Lower lobe of right lung (tissue), 2 donors: Measurements from ENCODE around the gene UGT3A2. TPM values are rescaled to one million over a fixed set of nuclear protein-coding genes. Genes with fewer than 3 reads are reported as not detected.

ENCODE experiments used
- ATAC-seq, 2 donors: fragments of 200-7000 bp; cut with Tn5 transposase; one replicate each; pipeline ENCODE4 v1.9.1; 2020 to 2022; ENCODE audit warnings: mild to moderate bottlenecking in 2 of 2, moderate library complexity in 2 of 2
- DNase-seq: peaks from one replicate; pipeline ENCODE4 v3.0.0-alpha.2; 2020
- H3K27ac ChIP-seq: fragments of 200-600 bp; one replicate; pipeline ENCODE4 v1.8.0; 2022
- H3K27me3 ChIP-seq: fragments of 200-600 bp; one replicate; pipeline ENCODE4 v1.8.0; 2022; ENCODE audit warnings: low read depth
- H3K36me3 ChIP-seq: fragments of 200-600 bp; one replicate; pipeline ENCODE4 v1.8.0; 2022; ENCODE audit warnings: mild to moderate bottlenecking
- H3K4me1 ChIP-seq: fragments of 200-600 bp; one replicate; pipeline ENCODE4 v1.8.0; 2022
- H3K4me3 ChIP-seq: fragments of 200-600 bp; one replicate; pipeline ENCODE4 v1.8.0; 2022; ENCODE audit warnings: mild to moderate bottlenecking
- H3K9me3 ChIP-seq: fragments of 200-600 bp; one replicate; pipeline ENCODE4 v1.8.0; 2022
- intact Hi-C: fragments of 100-400 bp; cut with DNase I; formaldehyde crosslinking; loops from one replicate; pipeline ENCODE4 v1.11.0; 2022
- total RNA-seq: library from RNA; stranded (reverse); fragmentation: NEBNext Ultra II Directional; extraction: Animal tissue kit (Norgen Biotek cat#: 25700); gene quantifications from one replicate; pipeline ENCODE4 v1.2.1, GENCODE V29; 2021
- TF ChIP-seq, protein P1 (sequence below): fragments of 200-600 bp; IDR thresholded peaks from one replicate; pipeline ENCODE4 v1.8.0; 2022; ENCODE audit warnings: antibody characterized with exemption, mild to moderate bottlenecking
- donor health status: DM: no; HTN: yes; CAD: no; lungs with severe emphysema.

UGT3A2 gene
- total RNA-seq, 1 donor from 2014 or later, result not detected

DNA sequence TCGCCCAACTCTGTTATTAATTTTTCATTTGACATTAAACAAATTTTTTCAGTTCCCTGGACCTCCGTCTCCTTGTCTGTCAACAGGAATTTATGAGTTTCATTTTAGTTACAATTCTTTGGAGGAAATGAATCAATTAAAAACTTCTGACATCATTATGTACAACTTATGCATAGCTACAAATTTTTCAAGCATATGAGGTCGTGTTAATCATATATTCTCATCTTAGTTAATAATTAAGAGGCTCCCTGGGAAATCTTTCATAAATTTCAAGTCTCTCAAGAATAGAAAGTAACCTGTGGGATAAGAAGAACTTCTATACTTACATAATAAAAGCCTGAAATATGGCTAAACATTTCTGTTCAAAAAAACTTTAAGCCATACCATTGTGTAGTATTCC, 78.9 kb downstream of the UGT3A2 start:
- Histone ChIP-seq H3K9me3 (no peaks in the 10 kb centered on the region), H3K4me1 (no peaks in the 10 kb centered on the region), H3K27ac (no peak overlapping the region), H3K27me3 (peaks cover 9% of the 10 kb centered on the region), H3K36me3 (no peaks in the 10 kb centered on the region), H3K4me3 (no peak overlapping the region)
- TF ChIP-seq, protein P1, sequence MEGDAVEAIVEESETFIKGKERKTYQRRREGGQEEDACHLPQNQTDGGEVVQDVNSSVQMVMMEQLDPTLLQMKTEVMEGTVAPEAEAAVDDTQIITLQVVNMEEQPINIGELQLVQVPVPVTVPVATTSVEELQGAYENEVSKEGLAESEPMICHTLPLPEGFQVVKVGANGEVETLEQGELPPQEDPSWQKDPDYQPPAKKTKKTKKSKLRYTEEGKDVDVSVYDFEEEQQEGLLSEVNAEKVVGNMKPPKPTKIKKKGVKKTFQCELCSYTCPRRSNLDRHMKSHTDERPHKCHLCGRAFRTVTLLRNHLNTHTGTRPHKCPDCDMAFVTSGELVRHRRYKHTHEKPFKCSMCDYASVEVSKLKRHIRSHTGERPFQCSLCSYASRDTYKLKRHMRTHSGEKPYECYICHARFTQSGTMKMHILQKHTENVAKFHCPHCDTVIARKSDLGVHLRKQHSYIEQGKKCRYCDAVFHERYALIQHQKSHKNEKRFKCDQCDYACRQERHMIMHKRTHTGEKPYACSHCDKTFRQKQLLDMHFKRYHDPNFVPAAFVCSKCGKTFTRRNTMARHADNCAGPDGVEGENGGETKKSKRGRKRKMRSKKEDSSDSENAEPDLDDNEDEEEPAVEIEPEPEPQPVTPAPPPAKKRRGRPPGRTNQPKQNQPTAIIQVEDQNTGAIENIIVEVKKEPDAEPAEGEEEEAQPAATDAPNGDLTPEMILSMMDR, result no peak
- ATAC-seq (no peak), DNase-seq (no peak)
- intact Hi-C loops, result no loop called here

Other genes with a start within 250 kb of the UGT3A2 start
- 168 TPM for gene IL7R, start 210.0 kb downstream of the UGT3A2 start, total RNA-seq
- gene CAPSL, start 128.3 kb downstream of the UGT3A2 start, total RNA-seq, result 8.7 TPM
- gene UGT3A1, start 75.5 kb downstream of the UGT3A2 start, total RNA-seq, result not detected
- gene LMBRD2, start 85.0 kb upstream of the UGT3A2 start, total RNA-seq, result 12.1 TPM
- 15.6 TPM for gene SKP2, start 85.2 kb upstream of the UGT3A2 start, total RNA-seq
- gene NADK2, start 175.0 kb upstream of the UGT3A2 start, total RNA-seq, result 19.1 TPM
- 2.8 TPM for gene RANBP3L, start 235.0 kb upstream of the UGT3A2 start, total RNA-seq